ENCODE results near the gene ARHGEF26.

GRCh38 chr3:154197751-154198150 lies 76.6 kb downstream of the ARHGEF26 start:
- TF ChIP-seq CTCF (IDR thresholded peaks at IDR 0.05; ENCODE audit: borderline replicate concordance, extremely low read depth, low read length, poor library complexity, severe bottlenecking) (no peak), EZH2 (IDR thresholded peaks at IDR 0.05; ENCODE audit: borderline replicate concordance, low read depth, low read length, severe bottlenecking) (no peak)

All from DND-41 (cell line).